Calu3 (cell line): ENCODE data around the gene LMF1. TPM values are rescaled to one million over a fixed set of nuclear protein-coding genes. Genes with fewer than 3 reads are reported as not detected.

ENCODE experiments used
- BruUV-seq: library from RNA; stranded (reverse); fragments of 400-500 nt; replicated peaks from 2 replicates; lab custom pipeline; 2021; lab: Mats Ljungman, UMichigan
- CTCF ChIA-PET: fragments of 300-600 bp; sonication (Branson Sonifier 250); formaldehyde crosslinking; loops from one replicate; lab custom pipeline; 2022; ENCODE audit warnings: antibody characterized with exemption; lab: Charles Lee
- DNase-seq: peaks from one replicate; pipeline ENCODE4 v3.0.0; 2022
- H3K27ac Mint-ChIP-seq: one replicate; pipeline ENCODE4 v1.8.0; 2022; ENCODE audit warnings: mixed read lengths; ENCODE audit not compliant: unreplicated experiment
- H3K27me3 Mint-ChIP-seq: one replicate; pipeline ENCODE4 v1.8.0; 2022; ENCODE audit warnings: mixed read lengths; ENCODE audit not compliant: unreplicated experiment
- H3K36me3 Mint-ChIP-seq: one replicate; pipeline ENCODE4 v1.8.0; 2022; ENCODE audit warnings: mild to moderate bottlenecking, moderate library complexity, mixed read lengths; ENCODE audit not compliant: insufficient read depth, unreplicated experiment
- H3K4me1 Mint-ChIP-seq: one replicate; pipeline ENCODE4 v1.8.0; 2022; ENCODE audit warnings: mild to moderate bottlenecking, low read depth, mixed read lengths; ENCODE audit not compliant: unreplicated experiment
- H3K4me3 Mint-ChIP-seq: one replicate; pipeline ENCODE4 v1.8.0; 2022; ENCODE audit warnings: mild to moderate bottlenecking, low read depth, moderate library complexity, mixed read lengths; ENCODE audit not compliant: unreplicated experiment
- H3K9me3 Mint-ChIP-seq: one replicate; pipeline ENCODE4 v1.8.0; 2022; ENCODE audit warnings: low read depth, mixed read lengths; ENCODE audit not compliant: unreplicated experiment
- CTCF ChIP-seq: fragments of 200-600 bp; IDR thresholded peaks from one replicate; pipeline ENCODE4 v1.8.0; 2022; ENCODE audit warnings: antibody characterized with exemption; ENCODE audit not compliant: unreplicated experiment
- intact Hi-C: fragments of 100-400 bp; cut with micrococcal nuclease; formaldehyde crosslinking; loops from one replicate; pipeline ENCODE4 v1.10.0; 2022; ENCODE audit not compliant: unreplicated experiment
- total RNA-seq: library from RNA; stranded (reverse); gene quantifications from 2 replicates; pipeline ENCODE4 v1.2.3, GENCODE V29; 2022

LMF1 gene
- total RNA-seq, 1 experiment from 2014 or later = 31.9 TPM

- Mint-ChIP-seq H3K27me3 (peaks cover 97% of the 10 kb centered on the region), H3K4me3 (no peak overlapping the region), H3K36me3 (no peaks in the 10 kb centered on the region), H3K27ac (no peak overlapping the region), H3K9me3 (no peaks in the 10 kb centered on the region), H3K4me1 (no peaks in the 10 kb centered on the region)
- intact Hi-C loops = no loop called here
- CTCF ChIA-PET = no interaction called here
- no peak for TF ChIP-seq CTCF
- no TSS peak for BruUV-seq
- no peak for DNase-seq
Measured at GRCh38 chr16:1012722-1013592, 42.2 kb upstream of the LMF1 start.

GRCh38 chr16:1012135-1012534, 41.4 kb upstream of the LMF1 start:
- H3K4me3 Mint-ChIP-seq = no peak overlapping the region
- intact Hi-C loops = no loop called here
- H3K4me1 Mint-ChIP-seq = no peaks in the 10 kb centered on the region
- peaks cover 97% of the 10 kb centered on the region for H3K27me3 Mint-ChIP-seq
- no TSS peak for BruUV-seq
- H3K27ac Mint-ChIP-seq = no peak overlapping the region
- no peaks in the 10 kb centered on the region for H3K36me3 Mint-ChIP-seq
- TF ChIP-seq CTCF = no peak
- no peak for DNase-seq
- CTCF ChIA-PET = no interaction called here
- no peaks in the 10 kb centered on the region for H3K9me3 Mint-ChIP-seq

GRCh38 chr16:1011316-1012082, 40.7 kb upstream of the LMF1 start:
- Mint-ChIP-seq H3K36me3 (no peaks in the 10 kb centered on the region), H3K4me3 (no peak overlapping the region), H3K27me3 (peaks cover 97% of the 10 kb centered on the region), H3K27ac (no peak overlapping the region), H3K9me3 (no peaks in the 10 kb centered on the region), H3K4me1 (no peaks in the 10 kb centered on the region)
- CTCF ChIA-PET = no interaction called here
- intact Hi-C loops = no loop called here
- no peak for DNase-seq
- BruUV-seq = no TSS peak
- no peak for TF ChIP-seq CTCF

- no peak overlapping the region for H3K27ac Mint-ChIP-seq
- no peak for TF ChIP-seq CTCF
- BruUV-seq = no TSS peak
- intact Hi-C loops = no loop called here
- no peaks in the 10 kb centered on the region for H3K9me3 Mint-ChIP-seq
- CTCF ChIA-PET = no interaction called here
- H3K36me3 Mint-ChIP-seq = no peaks in the 10 kb centered on the region
- DNase-seq = no peak
- peaks cover 97% of the 10 kb centered on the region for H3K27me3 Mint-ChIP-seq
- no peak overlapping the region for H3K4me3 Mint-ChIP-seq
- no peaks in the 10 kb centered on the region for H3K4me1 Mint-ChIP-seq
Measured at GRCh38 chr16:1010815-1011214, 40.0 kb upstream of the LMF1 start.
